RWPE1 (cell line): ENCODE results near the gene WDR70.
"Not testable (repeated sequence)": the region's sequence is repeated elsewhere in the genome, so short reads cannot be mapped to it uniquely, and the experiment has no call there.

Experiments
- CTCF ChIA-PET: fragments of 350-600 bp; sonication (Branson Sonifier 250); formaldehyde crosslinking; extraction: SDS; loops from one replicate; lab custom pipeline; 2021; lab: Yijun Ruan, JAX
- POLR2A ChIA-PET: fragments of 400-600 bp; formaldehyde crosslinking; extraction: SDS; loops from one replicate; lab custom pipeline; 2020; ENCODE audit warnings: antibody characterized with exemption; ENCODE audit not compliant: low non-redundant PET; lab: Yijun Ruan, JAX
- DNase-seq: peaks from one replicate; pipeline ENCODE4 v3.0.0; 2012; ENCODE audit warnings: low spot score
- H3K27ac ChIP-seq: fragments of 450-650 bp; 2 replicates; pipeline ENCODE4 v1.5.1; 2017
- TF ChIP-seq, protein P1 (sequence below): fragments of 450-650 bp; conservative IDR thresholded peaks from 2 replicates; pipeline ENCODE4 v1.5.1; 2017; ENCODE audit warnings: low read depth, mild to moderate bottlenecking

WDR70 gene

DNA sequence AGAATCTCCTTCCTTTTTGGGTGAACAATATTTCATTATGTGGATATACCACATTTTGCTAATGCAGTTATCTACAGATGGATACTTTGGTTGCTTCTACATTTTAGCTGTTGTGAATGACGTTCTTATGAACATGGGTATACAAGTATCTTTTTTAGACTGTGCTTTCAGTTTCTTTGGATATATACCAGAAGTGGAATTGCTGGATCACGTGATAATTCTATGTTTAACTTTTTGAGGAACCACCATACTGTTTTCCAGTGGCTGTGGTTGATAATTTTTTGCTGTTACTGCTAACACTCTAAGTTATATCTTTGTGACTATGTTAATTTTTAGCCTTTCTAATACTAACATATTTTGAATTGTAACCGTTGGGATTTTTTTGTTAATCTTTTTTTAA lies 12.5 kb downstream of the WDR70 start:
- H3K27ac ChIP-seq, result no peak overlapping the region
- CTCF ChIA-PET, result no interaction called here
- POLR2A ChIA-PET, result no interaction called here
- TF ChIP-seq, protein P1, sequence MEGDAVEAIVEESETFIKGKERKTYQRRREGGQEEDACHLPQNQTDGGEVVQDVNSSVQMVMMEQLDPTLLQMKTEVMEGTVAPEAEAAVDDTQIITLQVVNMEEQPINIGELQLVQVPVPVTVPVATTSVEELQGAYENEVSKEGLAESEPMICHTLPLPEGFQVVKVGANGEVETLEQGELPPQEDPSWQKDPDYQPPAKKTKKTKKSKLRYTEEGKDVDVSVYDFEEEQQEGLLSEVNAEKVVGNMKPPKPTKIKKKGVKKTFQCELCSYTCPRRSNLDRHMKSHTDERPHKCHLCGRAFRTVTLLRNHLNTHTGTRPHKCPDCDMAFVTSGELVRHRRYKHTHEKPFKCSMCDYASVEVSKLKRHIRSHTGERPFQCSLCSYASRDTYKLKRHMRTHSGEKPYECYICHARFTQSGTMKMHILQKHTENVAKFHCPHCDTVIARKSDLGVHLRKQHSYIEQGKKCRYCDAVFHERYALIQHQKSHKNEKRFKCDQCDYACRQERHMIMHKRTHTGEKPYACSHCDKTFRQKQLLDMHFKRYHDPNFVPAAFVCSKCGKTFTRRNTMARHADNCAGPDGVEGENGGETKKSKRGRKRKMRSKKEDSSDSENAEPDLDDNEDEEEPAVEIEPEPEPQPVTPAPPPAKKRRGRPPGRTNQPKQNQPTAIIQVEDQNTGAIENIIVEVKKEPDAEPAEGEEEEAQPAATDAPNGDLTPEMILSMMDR, result no peak
- DNase-seq, result no peak

DNA sequence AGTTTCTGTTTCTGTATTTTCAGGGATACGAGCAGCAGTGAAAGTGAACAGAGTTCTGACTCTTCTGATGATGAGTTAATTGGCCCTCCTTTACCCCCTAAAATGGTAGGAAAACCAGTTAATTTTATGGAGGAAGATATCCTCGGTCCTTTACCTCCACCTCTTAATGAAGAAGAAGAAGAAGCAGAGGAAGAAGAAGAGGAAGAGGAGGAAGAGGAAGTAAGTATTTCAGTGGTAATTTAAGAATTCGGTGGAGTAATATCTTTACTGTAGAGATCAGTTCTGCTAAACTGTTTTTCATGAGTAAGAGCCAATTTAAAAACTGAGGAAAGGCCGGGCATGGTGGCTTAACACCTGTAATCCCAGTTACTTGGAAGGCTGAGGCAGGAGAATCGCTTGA lies 17.2 kb downstream of the WDR70 start:
- ChIA-PET POLR2A (no interaction called here), CTCF (no interaction called here)
- TF ChIP-seq, protein P1, result no peak
- H3K27ac ChIP-seq, result no peak overlapping the region
- no peak for DNase-seq

GRCh38 chr5:37400501-37400900 lies 21.4 kb downstream of the WDR70 start:
- ChIA-PET CTCF (no interaction called here), POLR2A (interaction anchor here (0.6 kb wide), 1 partner anchor 1530 kb away, joined by 5 read pairs; no protein-coding TSS in a partner anchor)
- DNase-seq, result no peak
- H3K27ac ChIP-seq, result no peak overlapping the region
- TF ChIP-seq, protein P1, result no peak

DNA sequence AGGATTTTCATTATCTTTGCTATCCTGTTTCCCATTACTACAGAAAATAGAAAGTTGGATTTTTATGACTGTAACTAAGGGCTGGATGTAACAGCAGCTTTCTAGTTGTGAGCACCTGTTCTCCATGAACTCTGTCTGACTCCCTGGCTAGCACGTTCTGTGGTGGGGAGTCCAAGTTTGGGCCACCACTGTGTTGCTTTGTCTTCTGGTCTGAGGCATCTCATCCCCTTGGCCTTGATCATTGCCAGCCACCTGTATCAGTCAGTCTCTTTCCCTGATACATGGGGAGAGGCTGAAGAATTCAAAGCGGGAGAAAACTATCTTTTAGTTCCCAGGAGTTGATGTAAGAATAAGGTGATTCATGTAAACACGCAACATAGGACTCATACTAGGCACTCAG lies 33.4 kb downstream of the WDR70 start:
- no peak for DNase-seq
- TF ChIP-seq, protein P1, result no peak
- CTCF ChIA-PET, result interaction anchor here (0.5 to 1.9 kb wide), 17 partner anchors 9 to 1427 kb away, joined by 3 to 9 read pairs (median 4); no protein-coding TSS in a partner anchor
- POLR2A ChIA-PET, result no interaction called here
- H3K27ac ChIP-seq, result no peak overlapping the region

DNA sequence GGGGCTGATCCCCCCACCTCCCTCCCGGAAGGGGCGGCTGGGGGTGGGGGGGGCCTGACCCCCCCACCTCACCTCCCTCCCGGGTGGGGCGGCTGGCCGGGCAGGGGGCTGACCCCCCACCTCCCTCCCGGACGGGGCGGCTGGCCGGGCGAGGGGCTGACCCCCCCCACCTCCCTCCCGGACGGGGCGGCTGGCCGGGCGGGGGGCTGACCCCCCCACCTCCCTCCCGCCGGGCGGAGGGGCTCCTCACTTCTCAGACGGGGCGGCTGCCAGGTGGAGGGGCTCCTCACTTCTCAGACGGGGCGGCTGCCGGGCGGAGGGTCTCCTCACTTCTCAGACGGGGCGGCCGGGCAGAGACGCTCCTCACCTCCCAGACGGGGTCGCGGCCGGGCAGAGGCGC lies 36.3 kb downstream of the WDR70 start:
- CTCF ChIA-PET, DNase-seq, H3K27ac ChIP-seq, POLR2A ChIA-PET: not testable (repeated sequence)

GRCh38 chr5:37417347-37417746 lies 38.2 kb downstream of the WDR70 start:
- CTCF ChIA-PET, result interaction anchor here (0.5 kb wide), 1 partner anchor 355 kb away, joined by 5 read pairs; no protein-coding TSS in a partner anchor
- no peak overlapping the region for H3K27ac ChIP-seq
- POLR2A ChIA-PET, result interaction anchor here (0.7 kb wide), 1 partner anchor 549 kb away, joined by 3 read pairs; no protein-coding TSS in a partner anchor
- TF ChIP-seq, protein P1, result no peak
- DNase-seq, result no peak

GRCh38 chr5:37424441-37424840 lies 45.3 kb downstream of the WDR70 start:
- ChIA-PET CTCF (interaction anchor here (0.6 kb wide), 1 partner anchor 220 kb away, joined by 3 read pairs; no protein-coding TSS in a partner anchor), POLR2A (no interaction called here)
- no peak for DNase-seq
- TF ChIP-seq, protein P1, result no peak
- no peak overlapping the region for H3K27ac ChIP-seq
